WERI-Rb-1 (cell line): ENCODE results near the gene HUS1.
A peak's percentile ranks its signal among the peaks of the same experiment; 100 is the strongest.
"Not testable (repeated sequence)": the region's sequence is repeated elsewhere in the genome, so short reads cannot be mapped to it uniquely, and the experiment has no call there.

Source experiments
- DNase-seq: peaks from one replicate; pipeline ENCODE4 v3.0.0-alpha.2; 2020
- H3K27ac ChIP-seq: fragments of 250-450 bp; sonication (Bioruptor Pico); 2 replicates; pipeline ENCODE4 v1.5.1; 2020; ENCODE audit warnings: mild to moderate bottlenecking, moderate library complexity
- H3K27me3 ChIP-seq: fragments of 250-450 bp; sonication (Bioruptor Pico); 2 replicates; pipeline ENCODE4 v1.5.1; 2021; ENCODE audit warnings: mild to moderate bottlenecking, low read depth, moderate library complexity; ENCODE audit not compliant: insufficient read depth, severe bottlenecking
- H3K36me3 ChIP-seq: fragments of 250-450 bp; sonication (Bioruptor Pico); 2 replicates; pipeline ENCODE4 v1.5.1; 2020; ENCODE audit warnings: mild to moderate bottlenecking, moderate library complexity
- H3K4me3 ChIP-seq: 2 replicates; pipeline ENCODE4 v1.5.1; 2011; ENCODE audit warnings: low read depth, mild to moderate bottlenecking, control low read depth, low read length
- H3K9me3 ChIP-seq: fragments of 250-450 bp; sonication (Bioruptor Pico); 2 replicates; pipeline ENCODE4 v1.5.1; 2021; ENCODE audit warnings: mild to moderate bottlenecking, moderate library complexity; ENCODE audit not compliant: severe bottlenecking
- TF ChIP-seq, protein P1 (sequence below): IDR thresholded peaks from 2 replicates; pipeline ENCODE4 v1.5.1; 2011; ENCODE audit warnings: low read depth, mild to moderate bottlenecking, control low read depth, inconsistent platforms, low read length

The HUS1 gene

GRCh38 chr7:47946581-47947354 lies 32.6 kb downstream of the HUS1 start:
- Histone ChIP-seq H3K27me3 (no peaks in the 10 kb centered on the region), H3K27ac (no peak overlapping the region), H3K36me3 (no peaks in the 10 kb centered on the region), H3K4me3 (no peak overlapping the region), H3K9me3 (no peaks in the 10 kb centered on the region)
- TF ChIP-seq, protein P1, sequence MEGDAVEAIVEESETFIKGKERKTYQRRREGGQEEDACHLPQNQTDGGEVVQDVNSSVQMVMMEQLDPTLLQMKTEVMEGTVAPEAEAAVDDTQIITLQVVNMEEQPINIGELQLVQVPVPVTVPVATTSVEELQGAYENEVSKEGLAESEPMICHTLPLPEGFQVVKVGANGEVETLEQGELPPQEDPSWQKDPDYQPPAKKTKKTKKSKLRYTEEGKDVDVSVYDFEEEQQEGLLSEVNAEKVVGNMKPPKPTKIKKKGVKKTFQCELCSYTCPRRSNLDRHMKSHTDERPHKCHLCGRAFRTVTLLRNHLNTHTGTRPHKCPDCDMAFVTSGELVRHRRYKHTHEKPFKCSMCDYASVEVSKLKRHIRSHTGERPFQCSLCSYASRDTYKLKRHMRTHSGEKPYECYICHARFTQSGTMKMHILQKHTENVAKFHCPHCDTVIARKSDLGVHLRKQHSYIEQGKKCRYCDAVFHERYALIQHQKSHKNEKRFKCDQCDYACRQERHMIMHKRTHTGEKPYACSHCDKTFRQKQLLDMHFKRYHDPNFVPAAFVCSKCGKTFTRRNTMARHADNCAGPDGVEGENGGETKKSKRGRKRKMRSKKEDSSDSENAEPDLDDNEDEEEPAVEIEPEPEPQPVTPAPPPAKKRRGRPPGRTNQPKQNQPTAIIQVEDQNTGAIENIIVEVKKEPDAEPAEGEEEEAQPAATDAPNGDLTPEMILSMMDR, result no peak
- DNase-seq, result no peak

- DNase-seq, result peak; percentile 59
- TF ChIP-seq, protein P1, result no peak; the same call in 1 of the 2 replicates
- H3K27me3 ChIP-seq, result no peaks in the 10 kb centered on the region
- no peaks in the 10 kb centered on the region for H3K36me3 ChIP-seq
- H3K27ac ChIP-seq, result no peak overlapping the region
- no peak overlapping the region for H3K4me3 ChIP-seq
- no peaks in the 10 kb centered on the region for H3K9me3 ChIP-seq
These were observed 34.0 kb downstream of the HUS1 start for GRCh38 chr7:47945261-47946015.

- no peaks in the 10 kb centered on the region for H3K27me3 ChIP-seq
These were observed 34.7 kb downstream of the HUS1 start for GRCh38 chr7:47944536-47945260.

DNA sequence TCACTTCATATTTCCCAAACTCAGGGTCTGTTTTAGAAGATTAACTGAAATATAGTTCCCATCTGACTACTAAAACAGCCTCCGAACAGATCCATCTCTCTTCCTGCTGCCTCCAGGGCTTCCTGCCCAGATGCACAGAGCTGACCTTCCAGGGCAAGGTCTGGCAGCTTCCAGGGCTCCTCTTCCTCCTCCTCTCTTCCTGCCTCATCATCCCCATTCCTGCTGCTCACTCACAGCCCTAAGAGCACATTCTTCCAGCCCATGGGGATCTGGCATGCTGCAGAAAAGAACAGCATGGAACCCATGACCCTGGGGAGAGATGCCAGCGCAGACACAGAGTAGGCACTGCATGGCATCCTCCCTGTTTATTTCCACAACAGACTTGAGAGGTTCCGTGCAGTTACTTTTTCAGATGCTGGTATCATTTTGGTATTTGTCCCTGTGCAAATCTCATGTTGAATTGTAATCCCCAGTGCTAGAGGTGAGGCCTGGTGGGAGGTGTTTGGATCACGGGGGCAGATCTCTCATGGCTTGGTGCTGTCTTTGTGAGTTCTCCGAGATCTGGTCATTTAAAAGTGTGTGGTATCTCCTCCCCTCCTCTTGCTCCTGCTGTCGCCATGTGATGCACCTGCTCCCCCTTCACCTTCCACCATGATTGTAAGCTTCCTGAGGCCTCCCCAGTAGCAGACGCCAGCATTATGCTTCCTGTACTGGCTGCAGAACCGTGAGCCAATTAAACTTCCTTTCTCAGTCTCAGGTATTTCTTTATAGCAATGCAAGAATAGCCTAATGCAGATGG lies 35.5 kb downstream of the HUS1 start:
- Histone ChIP-seq H3K9me3 (no peaks in the 10 kb centered on the region), H3K27ac (no peak overlapping the region), H3K36me3 (no peaks in the 10 kb centered on the region), H3K27me3 (no peaks in the 10 kb centered on the region), H3K4me3 (no peak overlapping the region)
- no peak for DNase-seq
- TF ChIP-seq, protein P1, result no peak

More at GRCh38 chr7:47944536-47945260, 34.7 kb downstream of the HUS1 start:
- no peaks in the 10 kb centered on the region for H3K36me3 ChIP-seq
- no peak for DNase-seq
- no peak overlapping the region for H3K27ac ChIP-seq
- no peak overlapping the region for H3K4me3 ChIP-seq
- H3K9me3 ChIP-seq, result no peaks in the 10 kb centered on the region
- TF ChIP-seq, protein P1, result 0 out of 2 replicates have a peak, but pooled peaks have one; percentile 15

DNA sequence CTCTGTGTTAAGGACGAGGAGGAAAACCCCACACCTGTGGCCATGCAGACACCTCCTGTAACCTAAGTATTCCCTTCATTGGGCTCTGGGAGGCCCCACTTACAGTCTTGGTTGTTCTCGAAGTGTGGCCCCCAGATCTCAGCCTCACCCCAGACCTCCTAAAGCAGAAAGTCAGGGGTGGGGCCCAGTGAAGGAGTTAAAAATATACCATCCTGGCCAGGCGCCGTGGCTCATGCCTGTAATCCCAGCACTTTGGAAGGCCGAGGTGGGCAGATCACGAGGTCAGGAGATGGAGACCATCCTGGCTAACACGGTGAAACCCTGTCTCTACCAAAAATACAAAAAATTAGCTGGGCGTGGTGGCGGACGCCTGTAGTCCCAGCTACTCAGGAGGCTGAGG lies 36.8 kb downstream of the HUS1 start:
- not testable (repeated sequence) for H3K27me3 ChIP-seq, DNase-seq, H3K27ac ChIP-seq, H3K36me3 ChIP-seq, H3K4me3 ChIP-seq, H3K9me3 ChIP-seq
